ENCODE measurements around the gene TSPO2.

- no peak for TF ChIP-seq CTCF (IDR thresholded peaks at IDR 0.05; ENCODE audit: borderline replicate concordance, extremely low read depth, low read length, poor library complexity, severe bottlenecking)
- no peak for TF ChIP-seq EZH2 (IDR thresholded peaks at IDR 0.05; ENCODE audit: borderline replicate concordance, low read depth, low read length, severe bottlenecking)
Observed at GRCh38 chr6:41053041-41053440, 10.8 kb downstream of the TSPO2 start, which contains the start of gene APOBEC2.
